ENCODE results near the gene RNU7-1. TPM values are rescaled to one million over a fixed set of nuclear protein-coding genes. Genes with fewer than 3 reads are reported as not detected.

Gene RNU7-1
- total RNA-seq, 2 experiments from 2014 or later = not detected

DNA sequence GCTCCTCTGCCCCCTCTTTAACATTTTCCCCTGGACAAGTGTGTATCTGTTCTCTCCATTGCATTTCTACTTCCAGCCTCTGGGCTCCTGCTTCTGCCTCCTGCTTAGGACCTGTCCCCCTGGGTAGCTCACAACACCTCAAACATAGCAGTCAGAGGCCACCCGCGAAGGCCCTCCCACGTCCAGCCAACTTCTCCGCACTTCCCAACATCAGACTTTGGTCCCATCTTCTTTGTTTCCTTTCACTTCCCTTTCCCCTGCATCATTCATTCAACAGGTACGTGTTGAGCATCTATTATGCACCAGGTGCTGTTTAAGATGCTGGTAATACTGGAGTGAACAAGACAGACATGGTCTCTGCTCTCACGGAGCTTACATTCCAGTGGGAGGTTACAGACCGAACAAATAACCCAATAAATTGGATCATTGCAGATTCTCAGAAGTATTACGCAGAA lies 3.3 kb downstream of the RNU7-1 start:
- H3K9me3 Mint-ChIP-seq (ENCODE audit: low read depth) = no peaks in the 10 kb centered on the region
- peak overlapping the region; percentile 81 for H3K4me3 Mint-ChIP-seq
- ATAC-seq (no peak), DNase-seq (no peak)
- peaks cover 21% of the 10 kb centered on the region for H3K36me3 Mint-ChIP-seq (ENCODE audit: low read depth)
- POLR2A ChIA-PET = interaction anchor here (0.6 to 5.3 kb wide), 3 partner anchors 12 to 899 kb away, joined by 3 to 142 read pairs (median 5); no protein-coding TSS in a partner anchor
- intact Hi-C loops (cut with DNase I, micrococcal nuclease) = no loop called here
- peak overlapping the region; percentile 97 for H3K27ac Mint-ChIP-seq
- H3K27me3 Mint-ChIP-seq = no peaks in the 10 kb centered on the region
- peaks cover 71% of the 10 kb centered on the region for H3K4me1 Mint-ChIP-seq
- CTCF ChIA-PET = interaction anchor here (0.6 to 11.3 kb wide), 13 partner anchors 9 to 199 kb away, joined by 3 to 237 read pairs (median 4); partner anchors contain the start of genes C1RL, C1S, CLSTN3 and SPSB2

DNA sequence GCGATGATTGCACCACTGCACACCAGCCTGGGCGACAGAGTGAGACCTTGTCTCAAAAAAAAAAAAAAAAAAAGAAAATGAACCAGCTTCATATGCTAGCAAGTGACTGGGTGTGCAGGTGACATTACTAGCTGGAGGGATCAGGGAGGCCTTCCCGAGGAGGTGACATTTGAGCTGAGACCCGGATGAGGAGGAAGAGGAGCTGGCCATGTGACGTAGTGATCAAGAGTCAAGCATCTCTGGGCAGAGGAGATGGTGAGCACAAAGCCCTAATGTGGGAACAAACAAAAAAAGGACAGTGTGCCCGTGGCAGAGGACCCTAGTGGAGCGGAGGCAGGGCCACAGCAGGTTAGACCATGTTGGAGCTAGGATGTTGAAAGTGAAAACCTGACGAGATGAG lies 4.0 kb downstream of the RNU7-1 start:
- Mint-ChIP-seq H3K27me3 (no peaks in the 10 kb centered on the region), H3K9me3 (ENCODE audit: low read depth) (no peaks in the 10 kb centered on the region), H3K36me3 (ENCODE audit: low read depth) (peaks cover 28% of the 10 kb centered on the region), H3K4me1 (peaks cover 66% of the 10 kb centered on the region), H3K27ac (peak overlapping the region; percentile 97), H3K4me3 (peak overlapping the region; percentile 81)
- ATAC-seq = no peak
- POLR2A ChIA-PET = interaction anchor here (0.6 to 5.3 kb wide), 3 partner anchors 11 to 898 kb away, joined by 3 to 142 read pairs (median 4); no protein-coding TSS in a partner anchor
- CTCF ChIA-PET = interaction anchor here (0.7 to 11.3 kb wide), 8 partner anchors 9 to 198 kb away, joined by 3 to 237 read pairs (median 4); partner anchors contain the start of genes C1RL and SPSB2
- no peak for DNase-seq
- intact Hi-C loops (cut with DNase I, micrococcal nuclease) = no loop called here

- H3K4me3 Mint-ChIP-seq = peak overlapping the region; percentile 42
- ATAC-seq (no peak), DNase-seq (peak; percentile 55)
- intact Hi-C loops (cut with DNase I, micrococcal nuclease) = no loop called here
- CTCF ChIA-PET = interaction anchor here (0.6 to 11.3 kb wide), 11 partner anchors 9 to 171 kb away, joined by 3 to 237 read pairs (median 4); partner anchors contain the start of genes C1RL and LPCAT3
- H3K27ac Mint-ChIP-seq = peak overlapping the region; percentile 97
- peaks cover 58% of the 10 kb centered on the region for H3K4me1 Mint-ChIP-seq
- H3K36me3 Mint-ChIP-seq (ENCODE audit: low read depth) = peaks cover 40% of the 10 kb centered on the region
- no peaks in the 10 kb centered on the region for H3K27me3 Mint-ChIP-seq
- POLR2A ChIA-PET = interaction anchor here (0.8 to 1.1 kb wide), 3 partner anchors 11 to 160 kb away, joined by 3 to 6 read pairs (median 3); partner anchors contain the start of gene C1RL
- no peaks in the 10 kb centered on the region for H3K9me3 Mint-ChIP-seq (ENCODE audit: low read depth)
Observed at GRCh38 chr12:6948873-6949594, 5.4 kb downstream of the RNU7-1 start.

- H3K36me3 Mint-ChIP-seq (ENCODE audit: low read depth) = peaks cover 48% of the 10 kb centered on the region
- no peaks in the 10 kb centered on the region for H3K9me3 Mint-ChIP-seq (ENCODE audit: low read depth)
- peak; percentile 66 for DNase-seq
- peak overlapping the region; percentile 97 for H3K27ac Mint-ChIP-seq
- ATAC-seq = no peak
- H3K4me3 Mint-ChIP-seq = peak overlapping the region; percentile 95
- ChIA-PET CTCF (interaction anchor here (0.9 to 11.3 kb wide), 5 partner anchors 11 to 68 kb away, joined by 4 to 237 read pairs (median 6); partner anchors contain the start of gene LPCAT3), POLR2A (no interaction called here)
- peaks cover 66% of the 10 kb centered on the region for H3K4me1 Mint-ChIP-seq
- intact Hi-C loops (cut with DNase I, micrococcal nuclease) = loop anchor here (5.0 to 10.0 kb wide), 3 partner anchors 343 to 984 kb away; partner anchors contain the start of genes CHD4 (in 1 of the 2), GAPDH (in 1 of the 2) and SLC2A3 (in 1 of the 2)
- no peaks in the 10 kb centered on the region for H3K27me3 Mint-ChIP-seq
Observed at GRCh38 chr12:6950401-6950801, 6.8 kb downstream of the RNU7-1 start.

DNA sequence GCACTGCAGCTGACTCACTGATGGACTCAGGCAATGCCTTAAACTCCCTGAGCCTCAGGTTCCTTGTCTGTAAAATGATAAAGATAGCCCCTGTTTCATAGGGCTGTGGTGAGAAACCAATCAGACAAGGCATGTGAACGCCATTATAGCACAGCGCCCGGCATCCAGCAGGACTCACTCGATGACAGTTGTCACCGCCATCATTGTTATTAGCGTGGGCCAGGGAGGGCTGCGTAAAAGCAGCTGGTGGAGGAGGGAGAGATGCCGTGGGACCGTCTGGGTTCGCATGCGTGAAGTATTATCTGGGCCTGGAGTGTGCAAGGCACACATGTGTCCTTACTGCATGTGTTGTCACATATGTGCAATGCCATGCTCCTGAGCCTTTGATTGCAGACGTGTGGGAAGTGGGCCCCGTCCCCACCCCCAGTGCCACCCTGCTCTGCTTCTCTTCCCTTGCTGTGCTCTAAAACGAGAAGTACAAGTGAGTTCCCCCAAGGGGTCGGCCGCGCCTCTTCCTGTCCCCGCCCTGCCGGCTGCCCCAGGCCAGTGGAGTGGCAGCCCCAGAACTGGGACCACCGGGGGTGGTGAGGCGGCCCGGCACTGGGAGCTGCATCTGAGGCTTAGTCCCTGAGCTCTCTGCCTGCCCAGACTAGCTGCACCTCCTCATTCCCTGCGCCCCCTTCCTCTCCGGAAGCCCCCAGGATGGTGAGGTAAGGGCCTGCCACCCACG lies 7.4 kb downstream of the RNU7-1 start, which contains the start of gene PTPN6:
Gene PTPN6 (plus strand): TSS at position 546 of the 730 bp plus-strand sequence. CDS start 157 bp downstream, at position 703.
- DNase-seq = peak; percentile 78
- Mint-ChIP-seq H3K9me3 (ENCODE audit: low read depth) (no peaks in the 10 kb centered on the region), H3K27me3 (no peaks in the 10 kb centered on the region), H3K4me1 (peaks cover 66% of the 10 kb centered on the region), H3K4me3 (peak within 1 kb of the TSS; percentile 95), H3K36me3 (ENCODE audit: low read depth) (peaks cover 48% of the 10 kb centered on the region), H3K27ac (peak within 1 kb of the TSS; percentile 97)
- ChIA-PET CTCF (interaction anchor here (0.6 to 11.3 kb wide), 4 partner anchors 11 to 40 kb away, joined by 3 to 237 read pairs (median 8); no protein-coding TSS in a partner anchor), POLR2A (interaction anchor here (0.6 to 0.8 kb wide), 2 partner anchors 11 to 79 kb away, joined by 3 read pairs; no protein-coding TSS in a partner anchor)
- intact Hi-C loops (cut with DNase I, micrococcal nuclease) = loop anchor here (5.0 to 10.0 kb wide), 3 partner anchors 344 to 984 kb away; partner anchors contain the start of genes CHD4 (in 1 of the 2), GAPDH (in 1 of the 2) and SLC2A3 (in 1 of the 2)
- peak; percentile 27 for ATAC-seq

GRCh38 chr12:6951551-6952120 lies 8.0 kb downstream of the RNU7-1 start:
- ATAC-seq = peak; percentile 13
- intact Hi-C loops (cut with DNase I, micrococcal nuclease) = loop anchor here (5.0 to 10.0 kb wide), 3 partner anchors 344 to 983 kb away; partner anchors contain the start of genes CHD4 (in 1 of the 2), GAPDH (in 1 of the 2) and SLC2A3 (in 1 of the 2)
- H3K27ac Mint-ChIP-seq = peak overlapping the region; percentile 97

GRCh38 chr12:6952121-6952862 lies 8.7 kb downstream of the RNU7-1 start:
- DNase-seq = peak; percentile 46
- ATAC-seq = no peak
- CTCF ChIA-PET = interaction anchor here (0.5 to 11.3 kb wide), 8 partner anchors 10 to 139 kb away, joined by 3 to 237 read pairs (median 4); partner anchors contain the start of gene SPSB2
- Mint-ChIP-seq H3K27ac (peak overlapping the region; percentile 97), H3K4me1 (peaks cover 71% of the 10 kb centered on the region), H3K9me3 (ENCODE audit: low read depth) (no peaks in the 10 kb centered on the region), H3K27me3 (no peaks in the 10 kb centered on the region), H3K36me3 (ENCODE audit: low read depth) (peaks cover 57% of the 10 kb centered on the region), H3K4me3 (peak overlapping the region; percentile 95)
- intact Hi-C loops (cut with DNase I, micrococcal nuclease) = loop anchor here (5.0 to 10.0 kb wide), 3 partner anchors 345 to 983 kb away; partner anchors contain the start of genes CHD4 (in 1 of the 2), GAPDH (in 1 of the 2) and SLC2A3 (in 1 of the 2)
- POLR2A ChIA-PET = interaction anchor here (0.5 to 2.2 kb wide), 6 partner anchors 8 to 347 kb away, joined by 3 to 19 read pairs (median 4); partner anchors contain the start of genes C12orf57 and RNU7-1

More at GRCh38 chr12:6951551-6952120, 8.0 kb downstream of the RNU7-1 start:
- no peaks in the 10 kb centered on the region for H3K9me3 Mint-ChIP-seq (ENCODE audit: low read depth)
- ChIA-PET CTCF (interaction anchor here (0.6 to 11.3 kb wide), 8 partner anchors 9 to 140 kb away, joined by 3 to 237 read pairs (median 4); no protein-coding TSS in a partner anchor), POLR2A (interaction anchor here (0.5 to 2.2 kb wide), 6 partner anchors 8 to 347 kb away, joined by 3 to 19 read pairs (median 4); partner anchors contain the start of genes C12orf57 and RNU7-1)
- peak; percentile 54 for DNase-seq
- peaks cover 71% of the 10 kb centered on the region for H3K4me1 Mint-ChIP-seq
- no peaks in the 10 kb centered on the region for H3K27me3 Mint-ChIP-seq
- peak overlapping the region; percentile 95 for H3K4me3 Mint-ChIP-seq
- H3K36me3 Mint-ChIP-seq (ENCODE audit: low read depth) = peaks cover 54% of the 10 kb centered on the region

- ChIA-PET CTCF (interaction anchor here (0.5 to 11.3 kb wide), 9 partner anchors 9 to 138 kb away, joined by 3 to 237 read pairs (median 3); partner anchors contain the start of gene SPSB2), POLR2A (interaction anchor here (0.6 to 2.2 kb wide), 4 partner anchors 8 to 255 kb away, joined by 3 to 19 read pairs (median 8); partner anchors contain the start of genes C12orf57 and RNU7-1)
- DNase-seq (peak; percentile 45), ATAC-seq (no peak)
- Mint-ChIP-seq H3K27me3 (no peaks in the 10 kb centered on the region), H3K27ac (peak overlapping the region; percentile 97), H3K9me3 (ENCODE audit: low read depth) (no peaks in the 10 kb centered on the region), H3K36me3 (ENCODE audit: low read depth) (peaks cover 62% of the 10 kb centered on the region), H3K4me1 (peaks cover 70% of the 10 kb centered on the region), H3K4me3 (peak overlapping the region; percentile 95)
- intact Hi-C loops (cut with DNase I, micrococcal nuclease) = loop anchor here (1.0 to 10.0 kb wide), 4 partner anchors 8 to 982 kb away; partner anchors contain the start of genes CHD4 (in 1 of the 2), GAPDH (in 1 of the 2) and SLC2A3 (in 1 of the 2)
Observed at GRCh38 chr12:6952863-6953441, 9.3 kb downstream of the RNU7-1 start.

All from activated CD4-positive, alpha-beta T cell treated with anti-CD3 and anti-CD28 coated beads for 36 hours (primary cell).